SK-N-SH treated with all-trans-retinoic acid at 6 μM for 48 hours (cell line): ENCODE results near the gene CTIF.

Source experiments
- ZNF70 ChIP-seq: fragments of 450-650 bp; formaldehyde crosslinking; IDR thresholded peaks from 2 replicates; pipeline ENCODE4 v1.5.0; 2020; ENCODE audit warnings: mild to moderate bottlenecking, moderate library complexity
- TF ChIP-seq, protein P1 (sequence below): fragments of 250-450 bp; sonication (Bioruptor Pico); IDR thresholded peaks from 2 replicates; pipeline ENCODE4 v1.5.1; 2020; ENCODE audit warnings: low read depth, mild to moderate bottlenecking, moderate library complexity

DNA sequence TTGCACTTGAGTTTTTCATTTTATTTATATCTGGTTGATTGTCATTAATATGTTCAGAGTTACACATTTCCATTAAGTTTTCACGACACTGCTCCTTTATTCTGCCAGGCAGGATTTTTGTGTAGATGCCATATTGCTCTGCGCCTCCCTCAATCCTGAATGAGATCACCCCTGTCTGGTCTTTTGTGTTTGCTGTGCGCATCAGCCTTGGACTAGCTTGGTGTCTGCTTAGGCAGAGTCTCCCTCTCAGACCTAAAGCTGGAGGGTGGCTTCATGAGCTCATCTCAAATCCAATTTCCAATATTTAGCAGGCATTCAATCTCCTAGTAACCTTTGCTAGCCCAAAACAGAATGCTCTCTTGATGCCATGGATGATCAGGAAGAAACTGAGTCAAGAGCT, 274.5 kb downstream of the CTIF start:
- TF ChIP-seq ZNF70 (CRISPR knock-in tag): no peak
- TF ChIP-seq, protein P1, sequence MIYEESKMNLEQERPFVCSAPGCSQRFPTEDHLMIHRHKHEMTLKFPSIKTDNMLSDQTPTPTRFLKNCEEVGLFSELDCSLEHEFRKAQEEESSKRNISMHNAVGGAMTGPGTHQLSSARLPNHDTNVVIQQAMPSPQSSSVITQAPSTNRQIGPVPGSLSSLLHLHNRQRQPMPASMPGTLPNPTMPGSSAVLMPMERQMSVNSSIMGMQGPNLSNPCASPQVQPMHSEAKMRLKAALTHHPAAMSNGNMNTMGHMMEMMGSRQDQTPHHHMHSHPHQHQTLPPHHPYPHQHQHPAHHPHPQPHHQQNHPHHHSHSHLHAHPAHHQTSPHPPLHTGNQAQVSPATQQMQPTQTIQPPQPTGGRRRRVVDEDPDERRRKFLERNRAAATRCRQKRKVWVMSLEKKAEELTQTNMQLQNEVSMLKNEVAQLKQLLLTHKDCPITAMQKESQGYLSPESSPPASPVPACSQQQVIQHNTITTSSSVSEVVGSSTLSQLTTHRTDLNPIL (CRISPR knock-in tag): no peak
